Stomach (tissue), 4 donors: ENCODE data around the gene DPH7.

Experiments used
- POLR2A ChIP-seq, 4 donors: fragments of 450-650 bp; IDR thresholded peaks; one replicate each; pipeline ENCODE4 v1.6.1; 2016; ENCODE audit warnings: antibody characterized with exemption in 4 of 4, control low read depth in 2 of 4, mild to moderate bottlenecking in 1 of 4, moderate library complexity in 1 of 4
- TF ChIP-seq, protein P1 (sequence below), 7 experiments: fragments of 450-650 bp in 4 of 7; fragments of 200-600 bp in 3 of 7; sonication (generic) in 3 of 7; IDR thresholded peaks; one replicate each; pipeline ENCODE4 v1.5.1; 2016 to 2019; ENCODE audit warnings: antibody characterized with exemption in 7 of 7, control low read depth in 2 of 7, mild to moderate bottlenecking in 1 of 7

DNA sequence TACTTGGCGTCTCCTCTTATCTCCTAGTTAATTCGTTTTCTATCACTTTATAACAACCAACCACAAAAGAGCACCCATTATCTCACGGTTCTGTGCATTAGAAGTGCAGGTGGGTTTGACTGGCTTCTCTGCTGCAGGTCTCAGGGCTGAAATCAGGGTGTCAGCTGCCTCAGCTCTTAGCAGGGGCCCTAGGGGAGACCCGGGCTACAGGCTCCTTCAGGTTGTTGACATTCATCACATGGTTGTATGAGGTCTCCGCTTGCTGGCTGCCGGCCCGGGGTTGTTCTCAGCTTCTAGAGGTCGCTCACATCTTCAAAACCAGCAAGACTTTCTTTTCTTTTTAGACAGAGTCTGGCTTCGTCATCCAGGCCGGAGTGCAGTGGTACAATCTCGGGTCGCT is 14.5 kb upstream of the DPH7 start:
- no peak for TF ChIP-seq POLR2A (IDR thresholded peaks at IDR 0.05)
- TF ChIP-seq, protein P1, sequence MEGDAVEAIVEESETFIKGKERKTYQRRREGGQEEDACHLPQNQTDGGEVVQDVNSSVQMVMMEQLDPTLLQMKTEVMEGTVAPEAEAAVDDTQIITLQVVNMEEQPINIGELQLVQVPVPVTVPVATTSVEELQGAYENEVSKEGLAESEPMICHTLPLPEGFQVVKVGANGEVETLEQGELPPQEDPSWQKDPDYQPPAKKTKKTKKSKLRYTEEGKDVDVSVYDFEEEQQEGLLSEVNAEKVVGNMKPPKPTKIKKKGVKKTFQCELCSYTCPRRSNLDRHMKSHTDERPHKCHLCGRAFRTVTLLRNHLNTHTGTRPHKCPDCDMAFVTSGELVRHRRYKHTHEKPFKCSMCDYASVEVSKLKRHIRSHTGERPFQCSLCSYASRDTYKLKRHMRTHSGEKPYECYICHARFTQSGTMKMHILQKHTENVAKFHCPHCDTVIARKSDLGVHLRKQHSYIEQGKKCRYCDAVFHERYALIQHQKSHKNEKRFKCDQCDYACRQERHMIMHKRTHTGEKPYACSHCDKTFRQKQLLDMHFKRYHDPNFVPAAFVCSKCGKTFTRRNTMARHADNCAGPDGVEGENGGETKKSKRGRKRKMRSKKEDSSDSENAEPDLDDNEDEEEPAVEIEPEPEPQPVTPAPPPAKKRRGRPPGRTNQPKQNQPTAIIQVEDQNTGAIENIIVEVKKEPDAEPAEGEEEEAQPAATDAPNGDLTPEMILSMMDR (IDR thresholded peaks at IDR 0.05): no peak
